HEK293T (cell line): ENCODE results near the gene GADD45GIP1.

Source experiments
- BHLHE40 ChIP-seq: fragments of 450-650 bp; IDR thresholded peaks from 2 replicates; pipeline ENCODE4 v1.6.1; 2016; ENCODE audit warnings: mild to moderate bottlenecking, moderate library complexity, borderline replicate concordance
- CTBP1 ChIP-seq: fragments of 450-650 bp; IDR thresholded peaks from 2 replicates; pipeline ENCODE4 v1.6.1; 2016; ENCODE audit warnings: borderline replicate concordance
- FOXK2 ChIP-seq: fragments of 450-650 bp; IDR thresholded peaks from 2 replicates; pipeline ENCODE4 v1.6.1; 2016; ENCODE audit warnings: mild to moderate bottlenecking
- FOXM1 ChIP-seq: fragments of 450-650 bp; IDR thresholded peaks from 2 replicates; pipeline ENCODE4 v1.6.1; 2017; ENCODE audit warnings: mild to moderate bottlenecking, borderline replicate concordance
- PKNOX1 ChIP-seq: fragments of 450-650 bp; IDR thresholded peaks from 2 replicates; pipeline ENCODE4 v1.6.1; 2016
- SP1 ChIP-seq: fragments of 450-650 bp; IDR thresholded peaks from 2 replicates; pipeline ENCODE4 v1.6.1; 2017
- SUZ12 ChIP-seq: fragments of 450-650 bp; IDR thresholded peaks from 2 replicates; pipeline ENCODE4 v1.6.1; 2016; ENCODE audit warnings: mild to moderate bottlenecking

- TF ChIP-seq SP1, result no peak
- TF ChIP-seq FOXK2, result no peak
- TF ChIP-seq BHLHE40, result no peak
- TF ChIP-seq FOXM1, result no peak
- no peak for TF ChIP-seq SUZ12
- no peak for TF ChIP-seq CTBP1
- no peak for TF ChIP-seq PKNOX1
Observed at GRCh38 chr19:12940897-12941296, 16.1 kb downstream of the GADD45GIP1 start.
